HG03571 (cell line): ENCODE results near the gene OLIG1.

Experiments
- ATAC-seq: cut with Tn5 transposase; IDR thresholded peaks from one replicate; pipeline ENCODE4 v1.9.1; 2021; ENCODE audit not compliant: unreplicated experiment

OLIG1 gene, protein sequence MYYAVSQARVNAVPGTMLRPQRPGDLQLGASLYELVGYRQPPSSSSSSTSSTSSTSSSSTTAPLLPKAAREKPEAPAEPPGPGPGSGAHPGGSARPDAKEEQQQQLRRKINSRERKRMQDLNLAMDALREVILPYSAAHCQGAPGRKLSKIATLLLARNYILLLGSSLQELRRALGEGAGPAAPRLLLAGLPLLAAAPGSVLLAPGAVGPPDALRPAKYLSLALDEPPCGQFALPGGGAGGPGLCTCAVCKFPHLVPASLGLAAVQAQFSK

DNA sequence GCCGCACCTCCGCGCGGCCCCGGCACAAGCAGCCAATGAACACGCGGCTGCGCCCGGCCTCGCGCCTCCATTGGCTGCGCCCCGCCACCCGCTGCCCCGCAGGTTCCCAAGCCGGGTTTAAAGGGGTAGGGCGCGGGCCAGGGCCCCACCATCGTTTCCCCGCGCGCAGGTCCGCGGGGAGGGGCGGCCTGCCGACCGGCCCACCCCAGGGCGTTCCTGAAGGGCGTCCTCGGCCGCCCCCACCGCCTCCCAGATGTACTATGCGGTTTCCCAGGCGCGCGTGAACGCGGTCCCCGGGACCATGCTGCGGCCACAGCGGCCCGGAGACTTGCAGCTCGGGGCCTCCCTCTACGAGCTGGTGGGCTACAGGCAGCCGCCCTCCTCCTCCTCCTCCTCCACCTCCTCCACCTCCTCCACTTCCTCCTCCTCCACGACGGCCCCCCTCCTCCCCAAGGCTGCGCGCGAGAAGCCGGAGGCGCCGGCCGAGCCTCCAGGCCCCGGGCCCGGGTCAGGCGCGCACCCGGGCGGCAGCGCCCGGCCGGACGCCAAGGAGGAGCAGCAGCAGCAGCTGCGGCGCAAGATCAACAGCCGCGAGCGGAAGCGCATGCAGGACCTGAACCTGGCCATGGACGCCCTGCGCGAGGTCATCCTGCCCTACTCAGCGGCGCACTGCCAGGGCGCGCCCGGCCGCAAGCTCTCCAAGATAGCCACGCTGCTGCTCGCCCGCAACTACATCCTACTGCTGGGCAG is at the start of gene OLIG1:
TSS of gene OLIG1 (plus strand) at position 148 of the 750 bp plus-strand sequence. CDS start at position 254, 106 bp downstream.
- ATAC-seq: no peak

DNA sequence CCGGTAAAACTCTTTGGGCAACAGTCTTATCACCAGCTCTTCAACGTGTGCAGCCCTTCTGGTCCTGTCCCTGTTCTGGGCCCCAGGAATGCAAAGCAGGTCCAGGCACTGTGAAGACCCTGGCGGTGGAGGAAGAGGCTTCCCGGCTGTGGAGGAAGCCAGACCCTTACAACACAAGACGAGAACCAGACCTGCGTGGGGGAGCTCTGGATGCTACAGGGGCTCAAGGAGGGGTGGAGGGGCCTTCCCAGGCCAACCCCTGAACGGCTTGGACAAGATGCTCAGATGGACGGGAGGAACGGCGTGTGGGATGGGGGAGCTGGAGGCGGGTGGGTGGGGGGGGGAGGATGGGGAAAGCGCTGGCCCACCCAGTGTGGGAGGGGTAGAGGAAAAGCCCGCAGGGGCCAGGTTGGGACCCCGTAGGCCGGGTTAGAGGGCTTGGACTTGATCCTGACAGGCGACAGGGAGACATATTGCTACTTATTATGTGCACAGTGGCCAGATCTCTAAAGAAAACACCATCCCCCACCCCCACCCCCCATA is 49.3 kb upstream of the OLIG1 start:
- no peak for ATAC-seq

DNA sequence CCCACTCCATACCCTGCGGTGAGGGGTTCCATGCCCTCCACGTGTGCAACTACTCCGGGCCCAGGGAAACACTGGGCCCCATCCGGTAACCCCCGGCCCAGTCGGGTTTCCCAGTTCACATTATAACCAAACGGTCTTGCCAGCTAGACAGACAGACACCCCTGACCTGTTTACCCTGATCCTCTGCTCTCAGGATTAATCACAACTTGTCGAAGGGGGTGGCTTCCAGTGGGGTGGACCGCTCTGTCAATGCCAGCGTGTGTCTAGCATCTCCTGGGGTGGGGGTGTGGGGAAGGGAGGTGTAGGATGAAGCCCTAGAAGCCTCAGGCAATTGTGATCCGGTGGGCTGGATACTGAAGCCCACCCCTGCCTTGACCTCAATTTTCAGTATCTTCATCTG is 48.8 kb upstream of the OLIG1 start:
- ATAC-seq: no peak

DNA sequence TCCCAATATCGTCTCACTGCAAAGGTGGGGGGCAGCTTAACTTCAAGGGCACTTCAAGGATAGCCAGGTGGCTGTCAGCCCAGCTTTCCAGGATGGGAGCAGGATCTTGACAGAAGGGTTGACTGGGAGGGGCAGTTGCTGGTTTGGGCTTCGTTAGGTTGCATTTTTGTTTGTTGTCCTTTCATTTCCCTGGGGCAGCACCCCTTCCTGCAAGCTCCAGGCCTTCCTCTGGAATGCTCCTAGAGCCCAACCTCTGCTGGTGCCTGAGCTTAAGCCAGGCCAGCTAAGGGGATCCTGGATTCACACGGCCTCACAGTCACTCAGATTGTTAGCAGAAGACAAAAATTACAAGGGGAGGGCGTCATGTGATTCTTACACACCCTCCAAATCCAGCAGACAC is 48.3 kb upstream of the OLIG1 start:
- no peak for ATAC-seq

DNA sequence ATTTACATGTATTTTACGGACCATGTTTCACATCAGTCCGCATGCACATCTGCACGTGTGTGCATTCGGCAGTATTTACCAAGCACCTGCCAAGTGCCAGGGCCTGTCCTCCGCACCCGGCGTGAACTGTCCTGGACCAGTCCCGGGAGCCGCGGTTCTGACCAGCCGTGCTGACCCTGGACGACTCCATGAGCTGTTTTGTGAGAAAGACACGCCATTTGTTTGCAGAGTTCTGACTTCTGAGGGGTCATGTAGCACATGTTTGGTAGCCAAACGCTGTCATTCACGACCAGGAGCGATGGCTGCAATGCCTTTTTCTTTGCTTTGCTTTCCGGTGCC is 47.5 kb upstream of the OLIG1 start:
- ATAC-seq: no peak

DNA sequence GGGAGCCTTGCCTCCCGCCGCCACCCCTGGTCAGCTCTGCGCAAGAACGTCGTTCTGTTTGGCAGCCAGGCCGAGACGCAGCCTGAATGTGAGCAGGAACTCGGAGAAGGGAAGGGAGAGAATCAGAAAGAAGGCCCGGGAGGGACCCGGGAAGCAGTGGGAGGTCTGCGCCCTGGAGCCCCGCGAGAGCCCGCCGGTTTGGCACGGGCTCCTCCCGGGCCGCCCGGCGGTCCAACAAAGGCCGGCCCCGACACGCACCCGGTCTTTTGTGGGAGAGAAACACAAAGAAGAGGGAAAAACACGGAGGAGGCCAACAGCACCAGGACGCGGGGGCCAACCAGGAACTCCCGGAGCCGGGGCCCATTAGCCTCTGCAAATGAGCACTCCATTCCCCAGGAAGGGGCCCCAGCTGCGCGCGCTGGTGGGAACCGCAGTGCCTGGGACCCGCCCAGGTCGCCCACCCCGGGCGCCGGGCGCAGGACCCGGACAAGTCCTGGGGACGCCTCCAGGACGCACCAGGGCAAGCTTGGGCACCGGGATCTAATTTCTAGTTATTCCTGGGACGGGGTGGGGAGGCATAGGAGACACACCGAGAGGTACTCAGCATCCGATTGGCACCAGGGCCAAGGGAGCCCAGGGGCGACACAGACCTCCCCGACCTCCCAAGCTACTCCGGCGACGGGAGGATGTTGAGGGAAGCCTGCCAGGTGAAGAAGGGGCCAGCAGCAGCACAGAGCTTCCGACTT is 46.9 kb upstream of the OLIG1 start:
- ATAC-seq: no peak

DNA sequence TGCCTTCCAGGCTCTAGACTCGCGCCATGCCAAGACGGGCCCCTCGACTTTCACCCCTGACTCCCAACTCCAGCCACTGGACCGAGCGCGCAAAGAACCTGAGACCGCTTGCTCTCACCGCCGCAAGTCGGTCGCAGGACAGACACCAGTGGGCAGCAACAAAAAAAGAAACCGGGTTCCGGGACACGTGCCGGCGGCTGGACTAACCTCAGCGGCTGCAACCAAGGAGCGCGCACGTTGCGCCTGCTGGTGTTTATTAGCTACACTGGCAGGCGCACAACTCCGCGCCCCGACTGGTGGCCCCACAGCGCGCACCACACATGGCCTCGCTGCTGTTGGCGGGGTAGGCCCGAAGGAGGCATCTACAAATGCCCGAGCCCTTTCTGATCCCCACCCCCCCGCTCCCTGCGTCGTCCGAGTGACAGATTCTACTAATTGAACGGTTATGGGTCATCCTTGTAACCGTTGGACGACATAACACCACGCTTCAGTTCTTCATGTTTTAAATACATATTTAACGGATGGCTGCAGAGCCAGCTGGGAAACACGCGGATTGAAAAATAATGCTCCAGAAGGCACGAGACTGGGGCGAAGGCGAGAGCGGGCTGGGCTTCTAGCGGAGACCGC is 46.3 kb upstream of the OLIG1 start:
- ATAC-seq: no peak

DNA sequence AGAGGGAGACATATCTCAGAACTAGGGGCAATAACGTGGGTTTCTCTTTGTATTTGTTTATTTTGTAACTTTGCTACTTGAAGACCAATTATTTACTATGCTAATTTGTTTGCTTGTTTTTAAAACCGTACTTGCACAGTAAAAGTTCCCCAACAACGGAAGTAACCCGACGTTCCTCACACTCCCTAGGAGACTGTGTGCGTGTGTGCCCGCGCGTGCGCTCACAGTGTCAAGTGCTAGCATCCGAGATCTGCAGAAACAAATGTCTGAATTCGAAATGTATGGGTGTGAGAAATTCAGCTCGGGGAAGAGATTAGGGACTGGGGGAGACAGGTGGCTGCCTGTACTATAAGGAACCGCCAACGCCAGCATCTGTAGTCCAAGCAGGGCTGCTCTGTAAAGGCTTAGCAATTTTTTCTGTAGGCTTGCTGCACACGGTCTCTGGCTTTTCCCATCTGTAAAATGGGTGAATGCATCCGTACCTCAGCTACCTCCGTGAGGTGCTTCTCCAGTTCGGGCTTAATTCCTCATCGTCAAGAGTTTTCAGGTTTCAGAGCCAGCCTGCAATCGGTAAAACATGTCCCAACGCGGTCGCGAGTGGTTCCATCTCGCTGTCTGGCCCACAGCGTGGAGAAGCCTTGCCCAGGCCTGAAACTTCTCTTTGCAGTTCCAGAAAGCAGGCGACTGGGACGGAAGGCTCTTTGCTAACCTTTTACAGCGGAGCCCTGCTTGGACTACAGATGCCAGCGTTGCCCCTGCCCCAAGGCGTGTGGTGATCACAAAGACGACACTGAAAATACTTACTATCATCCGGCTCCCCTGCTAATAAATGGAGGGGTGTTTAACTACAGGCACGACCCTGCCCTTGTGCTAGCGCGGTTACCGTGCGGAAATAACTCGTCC is 45.5 kb upstream of the OLIG1 start:
- ATAC-seq: no peak

DNA sequence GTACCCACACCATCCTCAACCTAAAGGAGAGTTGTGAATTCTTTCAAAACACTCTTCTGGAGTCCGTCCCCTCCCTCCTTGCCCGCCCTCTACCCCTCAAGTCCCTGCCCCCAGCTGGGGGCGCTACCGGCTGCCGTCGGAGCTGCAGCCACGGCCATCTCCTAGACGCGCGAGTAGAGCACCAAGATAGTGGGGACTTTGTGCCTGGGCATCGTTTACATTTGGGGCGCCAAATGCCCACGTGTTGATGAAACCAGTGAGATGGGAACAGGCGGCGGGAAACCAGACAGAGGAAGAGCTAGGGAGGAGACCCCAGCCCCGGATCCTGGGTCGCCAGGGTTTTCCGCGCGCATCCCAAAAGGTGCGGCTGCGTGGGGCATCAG is 44.8 kb upstream of the OLIG1 start:
- no peak for ATAC-seq

DNA sequence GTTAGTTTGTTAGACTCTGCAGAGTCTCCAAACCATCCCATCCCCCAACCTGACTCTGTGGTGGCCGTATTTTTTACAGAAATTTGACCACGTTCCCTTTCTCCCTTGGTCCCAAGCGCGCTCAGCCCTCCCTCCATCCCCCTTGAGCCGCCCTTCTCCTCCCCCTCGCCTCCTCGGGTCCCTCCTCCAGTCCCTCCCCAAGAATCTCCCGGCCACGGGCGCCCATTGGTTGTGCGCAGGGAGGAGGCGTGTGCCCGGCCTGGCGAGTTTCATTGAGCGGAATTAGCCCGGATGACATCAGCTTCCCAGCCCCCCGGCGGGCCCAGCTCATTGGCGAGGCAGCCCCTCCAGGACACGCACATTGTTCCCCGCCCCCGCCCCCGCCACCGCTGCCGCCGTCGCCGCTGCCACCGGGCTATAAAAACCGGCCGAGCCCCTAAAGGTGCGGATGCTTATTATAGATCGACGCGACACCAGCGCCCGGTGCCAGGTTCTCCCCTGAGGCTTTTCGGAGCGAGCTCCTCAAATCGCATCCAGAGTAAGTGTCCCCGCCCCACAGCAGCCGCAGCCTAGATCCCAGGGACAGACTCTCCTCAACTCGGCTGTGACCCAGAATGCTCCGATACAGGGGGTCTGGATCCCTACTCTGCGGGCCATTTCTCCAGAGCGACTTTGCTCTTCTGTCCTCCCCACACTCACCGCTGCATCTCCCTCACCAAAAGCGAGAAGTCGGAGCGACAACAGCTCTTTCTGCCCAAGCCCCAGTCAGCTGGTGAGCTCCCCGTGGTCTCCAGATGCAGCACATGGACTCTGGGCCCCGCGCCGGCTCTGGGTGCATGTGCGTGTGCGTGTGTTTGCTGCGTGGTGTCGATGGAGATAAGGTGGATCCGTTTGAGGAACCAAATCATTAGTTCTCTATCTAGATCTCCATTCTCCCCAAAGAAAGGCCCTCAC is 44.2 kb upstream of the OLIG1 start, which contains the start of gene OLIG2:
TSS of gene OLIG2 (plus strand) at position 447 of the 954 bp plus-strand sequence. CDS start 928 bp downstream, outside the sequence.
- no peak for ATAC-seq

DNA sequence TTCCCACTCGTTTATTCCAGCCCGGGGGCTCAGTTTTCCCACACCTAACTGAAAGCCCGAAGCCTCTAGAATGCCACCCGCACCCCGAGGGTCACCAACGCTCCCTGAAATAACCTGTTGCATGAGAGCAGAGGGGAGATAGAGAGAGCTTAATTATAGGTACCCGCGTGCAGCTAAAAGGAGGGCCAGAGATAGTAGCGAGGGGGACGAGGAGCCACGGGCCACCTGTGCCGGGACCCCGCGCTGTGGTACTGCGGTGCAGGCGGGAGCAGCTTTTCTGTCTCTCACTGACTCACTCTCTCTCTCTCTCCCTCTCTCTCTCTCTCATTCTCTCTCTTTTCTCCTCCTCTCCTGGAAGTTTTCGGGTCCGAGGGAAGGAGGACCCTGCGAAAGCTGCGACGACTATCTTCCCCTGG is 43.5 kb upstream of the OLIG1 start:
- ATAC-seq: no peak

DNA sequence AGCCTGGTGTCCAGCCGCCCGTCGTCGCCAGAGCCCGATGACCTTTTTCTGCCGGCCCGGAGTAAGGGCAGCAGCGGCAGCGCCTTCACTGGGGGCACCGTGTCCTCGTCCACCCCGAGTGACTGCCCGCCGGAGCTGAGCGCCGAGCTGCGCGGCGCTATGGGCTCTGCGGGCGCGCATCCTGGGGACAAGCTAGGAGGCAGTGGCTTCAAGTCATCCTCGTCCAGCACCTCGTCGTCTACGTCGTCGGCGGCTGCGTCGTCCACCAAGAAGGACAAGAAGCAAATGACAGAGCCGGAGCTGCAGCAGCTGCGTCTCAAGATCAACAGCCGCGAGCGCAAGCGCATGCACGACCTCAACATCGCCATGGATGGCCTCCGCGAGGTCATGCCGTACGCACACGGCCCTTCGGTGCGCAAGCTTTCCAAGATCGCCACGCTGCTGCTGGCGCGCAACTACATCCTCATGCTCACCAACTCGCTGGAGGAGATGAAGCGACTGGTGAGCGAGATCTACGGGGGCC is 43.0 kb upstream of the OLIG1 start:
- no peak for ATAC-seq

DNA sequence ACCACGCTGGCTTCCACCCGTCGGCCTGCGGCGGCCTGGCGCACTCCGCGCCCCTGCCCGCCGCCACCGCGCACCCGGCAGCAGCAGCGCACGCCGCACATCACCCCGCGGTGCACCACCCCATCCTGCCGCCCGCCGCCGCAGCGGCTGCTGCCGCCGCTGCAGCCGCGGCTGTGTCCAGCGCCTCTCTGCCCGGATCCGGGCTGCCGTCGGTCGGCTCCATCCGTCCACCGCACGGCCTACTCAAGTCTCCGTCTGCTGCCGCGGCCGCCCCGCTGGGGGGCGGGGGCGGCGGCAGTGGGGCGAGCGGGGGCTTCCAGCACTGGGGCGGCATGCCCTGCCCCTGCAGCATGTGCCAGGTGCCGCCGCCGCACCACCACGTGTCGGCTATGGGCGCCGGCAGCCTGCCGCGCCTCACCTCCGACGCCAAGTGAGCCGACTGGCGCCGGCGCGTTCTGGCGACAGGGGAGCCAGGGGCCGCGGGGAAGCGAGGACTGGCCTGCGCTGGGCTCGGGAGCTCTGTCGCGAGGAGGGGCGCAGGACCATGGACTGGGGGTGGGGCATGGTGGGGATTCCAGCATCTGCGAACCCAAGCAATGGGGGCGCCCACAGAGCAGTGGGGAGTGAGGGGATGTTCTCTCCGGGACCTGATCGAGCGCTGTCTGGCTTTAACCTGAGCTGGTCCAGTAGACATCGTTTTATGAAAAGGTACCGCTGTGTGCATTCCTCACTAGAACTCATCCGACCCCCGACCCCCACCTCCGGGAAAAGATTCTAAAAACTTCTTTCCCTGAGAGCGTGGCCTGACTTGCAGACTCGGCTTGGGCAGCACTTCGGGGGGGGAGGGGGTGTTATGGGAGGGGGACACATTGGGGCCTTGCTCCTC is 42.3 kb upstream of the OLIG1 start:
- no peak for ATAC-seq

DNA sequence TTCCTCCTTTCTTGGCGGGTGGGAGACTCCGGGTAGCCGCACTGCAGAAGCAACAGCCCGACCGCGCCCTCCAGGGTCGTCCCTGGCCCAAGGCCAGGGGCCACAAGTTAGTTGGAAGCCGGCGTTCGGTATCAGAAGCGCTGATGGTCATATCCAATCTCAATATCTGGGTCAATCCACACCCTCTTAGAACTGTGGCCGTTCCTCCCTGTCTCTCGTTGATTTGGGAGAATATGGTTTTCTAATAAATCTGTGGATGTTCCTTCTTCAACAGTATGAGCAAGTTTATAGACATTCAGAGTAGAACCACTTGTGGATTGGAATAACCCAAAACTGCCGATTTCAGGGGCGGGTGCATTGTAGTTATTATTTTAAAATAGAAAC is 41.7 kb upstream of the OLIG1 start:
- no peak for ATAC-seq

DNA sequence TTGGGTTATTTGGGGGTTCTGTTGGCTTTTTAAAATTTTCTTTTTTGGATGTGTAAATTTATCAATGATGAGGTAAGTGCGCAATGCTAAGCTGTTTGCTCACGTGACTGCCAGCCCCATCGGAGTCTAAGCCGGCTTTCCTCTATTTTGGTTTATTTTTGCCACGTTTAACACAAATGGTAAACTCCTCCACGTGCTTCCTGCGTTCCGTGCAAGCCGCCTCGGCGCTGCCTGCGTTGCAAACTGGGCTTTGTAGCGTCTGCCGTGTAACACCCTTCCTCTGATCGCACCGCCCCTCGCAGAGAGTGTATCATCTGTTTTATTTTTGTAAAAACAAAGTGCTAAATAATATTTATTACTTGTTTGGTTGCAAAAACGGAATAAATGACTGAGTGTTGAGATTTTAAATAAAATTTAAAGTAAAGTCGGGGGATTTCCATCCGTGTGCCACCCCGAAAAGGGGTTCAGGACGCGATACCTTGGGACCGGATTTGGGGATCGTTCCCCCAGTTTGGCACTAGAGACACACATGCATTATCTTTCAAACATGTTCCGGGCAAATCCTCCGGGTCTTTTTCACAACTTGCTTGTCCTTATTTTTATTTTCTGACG is 41.1 kb upstream of the OLIG1 start:
- ATAC-seq: no peak

DNA sequence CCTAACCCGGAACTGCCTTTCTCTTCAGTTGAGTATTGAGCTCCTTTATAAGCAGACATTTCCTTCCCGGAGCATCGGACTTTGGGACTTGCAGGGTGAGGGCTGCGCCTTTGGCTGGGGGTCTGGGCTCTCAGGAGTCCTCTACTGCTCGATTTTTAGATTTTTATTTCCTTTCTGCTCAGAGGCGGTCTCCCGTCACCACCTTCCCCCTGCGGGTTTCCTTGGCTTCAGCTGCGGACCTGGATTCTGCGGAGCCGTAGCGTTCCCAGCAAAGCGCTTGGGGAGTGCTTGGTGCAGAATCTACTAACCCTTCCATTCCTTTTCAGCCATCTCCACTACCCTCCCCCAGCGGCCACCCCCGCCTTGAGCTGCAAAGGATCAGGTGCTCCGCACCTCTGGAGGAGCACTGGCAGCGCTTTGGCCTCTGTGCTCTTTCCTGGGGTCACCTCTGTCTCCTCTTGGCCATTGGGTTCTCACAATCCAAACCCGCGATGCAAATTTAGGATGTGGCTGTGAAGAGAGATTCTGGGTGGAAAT is 40.5 kb upstream of the OLIG1 start:
- no peak for ATAC-seq

DNA sequence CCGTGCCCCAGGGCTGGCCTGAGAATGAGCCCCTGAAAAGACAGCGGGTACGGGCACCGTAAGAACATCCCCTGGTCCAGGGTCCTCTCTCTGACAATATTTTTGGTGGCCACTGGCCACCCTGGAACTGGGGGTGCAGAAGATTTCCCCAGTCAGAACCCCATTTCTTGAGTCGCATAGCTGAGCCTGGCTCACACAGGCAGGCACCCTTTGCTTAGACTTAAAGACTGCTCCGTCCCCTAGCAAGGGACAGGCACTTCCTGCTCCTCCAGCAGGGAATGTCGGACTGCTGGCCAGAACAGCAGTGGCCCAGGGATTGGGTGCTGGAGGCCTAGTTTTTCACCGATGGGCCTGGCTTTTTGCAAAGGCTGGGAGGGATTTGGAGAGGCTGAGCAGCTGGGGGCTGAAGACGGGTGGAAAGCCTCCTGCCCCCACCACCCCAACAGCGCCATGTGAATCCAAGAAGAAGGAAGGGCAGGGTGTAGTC is 39.9 kb upstream of the OLIG1 start:
- ATAC-seq: no peak
